Renal cortex interstitium (tissue), 15 donors: ENCODE results near the gene ZNF354C. TPM values are rescaled to one million over a fixed set of nuclear protein-coding genes. Genes with fewer than 3 reads are reported as not detected.
"Not testable (repeated sequence)": the region's sequence is repeated elsewhere in the genome, so short reads cannot be mapped to it uniquely, and the experiment has no call there.

Experiments
- DNase-seq, 11 donors: peaks; one replicate each; pipeline ENCODE4 v3.0.0-alpha.2; 2013; ENCODE audit warnings: low read depth in 9 of 11, low spot score in 4 of 11; ENCODE audit errors: extremely low read depth in 1 of 11
- long read RNA-seq, 16 experiments: transcript quantifications; one replicate each; lab custom pipeline, GENCODE V29; 2026
- polyA plus RNA-seq, 3 donors: library from polyadenylated mRNA; unstranded; fragments of 120-200 nt; gene quantifications; one replicate each; pipeline ENCODE4 v1.2.1, GENCODE V29; 2013; ENCODE audit not compliant: insufficient read length in 3 of 3

Gene ZNF354C
- 10 to 100 TPM; 15.7 to 20.0 (median 17.4) TPM for polyA plus RNA-seq
- long read RNA-seq, donor 1, full-length matches to known transcripts = 4 of 4 reads
- long read RNA-seq, donor 1, partial matches to known transcripts = 0 of 4 reads
- long read RNA-seq, donor 1, other reads (novel, unspliced or antisense) = 0 of 4 reads
- long read RNA-seq, donor 2, full-length matches to known transcripts = 2 of 2 reads
- long read RNA-seq, donor 2, partial matches to known transcripts = 0 of 2 reads
- long read RNA-seq, donor 2, other reads (novel, unspliced or antisense) = 0 of 2 reads
- long read RNA-seq, donor 3, full-length matches to known transcripts = 7 of 7 reads
- long read RNA-seq, donor 3, partial matches to known transcripts = 0 of 7 reads
- long read RNA-seq, donor 3, other reads (novel, unspliced or antisense) = 0 of 7 reads
- long read RNA-seq, donor 4, full-length matches to known transcripts = 4 of 4 reads
- long read RNA-seq, donor 4, partial matches to known transcripts = 0 of 4 reads
- long read RNA-seq, donor 4, other reads (novel, unspliced or antisense) = 0 of 4 reads
- long read RNA-seq, donor 5 = 0 reads
- long read RNA-seq, donor 6, full-length matches to known transcripts = 4 of 4 reads
- long read RNA-seq, donor 6, partial matches to known transcripts = 0 of 4 reads
- long read RNA-seq, donor 6, other reads (novel, unspliced or antisense) = 0 of 4 reads
- long read RNA-seq, donor 7, full-length matches to known transcripts = 3 of 3 reads
- long read RNA-seq, donor 7, partial matches to known transcripts = 0 of 3 reads
- long read RNA-seq, donor 7, other reads (novel, unspliced or antisense) = 0 of 3 reads
- long read RNA-seq, donor 8 = 0 reads
- long read RNA-seq, donor 9 = 0 reads
- long read RNA-seq, donor 10, full-length matches to known transcripts = 2 of 2 reads
- long read RNA-seq, donor 10, partial matches to known transcripts = 0 of 2 reads
- long read RNA-seq, donor 10, other reads (novel, unspliced or antisense) = 0 of 2 reads
- long read RNA-seq, donor 11, full-length matches to known transcripts = 1 of 1 reads
- long read RNA-seq, donor 11, partial matches to known transcripts = 0 of 1 reads
- long read RNA-seq, donor 11, other reads (novel, unspliced or antisense) = 0 of 1 reads
- long read RNA-seq, donor 12, full-length matches to known transcripts = 3 of 3 reads
- long read RNA-seq, donor 12, partial matches to known transcripts = 0 of 3 reads
- long read RNA-seq, donor 12, other reads (novel, unspliced or antisense) = 0 of 3 reads
- long read RNA-seq, donor 13 = 0 reads
- long read RNA-seq, donor 14, full-length matches to known transcripts = 6 of 6 reads
- long read RNA-seq, donor 14, partial matches to known transcripts = 0 of 6 reads
- long read RNA-seq, donor 14, other reads (novel, unspliced or antisense) = 0 of 6 reads
- long read RNA-seq, donor 15, full-length matches to known transcripts = 4 of 4 reads
- long read RNA-seq, donor 15, partial matches to known transcripts = 0 of 4 reads
- long read RNA-seq, donor 15, other reads (novel, unspliced or antisense) = 0 of 4 reads
- long read RNA-seq, donor 16, full-length matches to known transcripts = 11 of 11 reads
- long read RNA-seq, donor 16, partial matches to known transcripts = 0 of 11 reads
- long read RNA-seq, donor 16, other reads (novel, unspliced or antisense) = 0 of 11 reads

DNA sequence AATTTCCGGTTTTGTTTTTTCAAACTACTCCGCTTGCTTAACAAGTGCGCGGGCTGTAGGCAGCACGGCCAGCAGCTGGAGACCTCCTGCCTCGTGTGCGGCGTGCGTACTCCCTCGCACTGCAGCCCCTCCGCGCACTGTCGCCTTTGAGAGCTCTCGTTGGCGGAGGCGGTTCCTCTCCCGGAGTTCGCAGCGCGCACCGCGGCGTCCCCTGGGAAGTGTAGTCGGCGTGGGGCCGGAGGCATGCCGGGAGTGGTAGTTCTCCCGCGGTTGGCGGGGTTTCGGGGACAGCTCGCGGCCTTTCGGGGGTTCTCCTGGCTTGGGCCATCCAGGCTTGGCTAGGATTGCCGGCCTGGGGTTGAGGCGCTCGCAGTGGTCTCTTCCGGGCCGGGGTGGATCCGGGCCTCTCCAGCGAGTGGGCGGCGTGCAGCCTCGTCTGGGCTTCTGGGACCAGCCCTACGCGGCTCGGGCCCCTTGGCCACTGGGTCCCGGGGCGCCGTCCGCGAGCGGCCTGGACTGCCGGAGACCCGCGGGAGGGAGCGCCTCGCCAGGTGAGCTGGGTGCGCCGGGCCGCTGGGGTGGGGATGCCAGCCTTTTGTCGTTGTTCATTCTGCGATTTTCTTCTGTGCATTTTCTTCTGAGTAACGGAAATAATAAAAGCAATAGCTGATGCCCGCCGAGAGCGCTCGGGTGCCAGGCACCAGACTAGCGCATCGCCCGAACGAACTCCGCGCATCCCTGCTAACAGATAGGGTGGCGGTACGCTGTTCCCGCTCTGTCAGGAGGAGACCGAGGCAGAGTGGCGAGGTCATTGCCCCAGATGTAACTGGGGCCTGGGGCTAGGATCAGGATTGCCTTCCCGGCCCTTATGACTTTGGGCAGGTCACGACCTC, at the start of gene ZNF354C:
TSS of gene ZNF354C (plus strand) at position 258 of the 893 bp plus-strand sequence. CDS start 1,696 bp downstream, outside the sequence.
- DNase-seq = peak; percentile 81 to 92 (median 88)

DNA sequence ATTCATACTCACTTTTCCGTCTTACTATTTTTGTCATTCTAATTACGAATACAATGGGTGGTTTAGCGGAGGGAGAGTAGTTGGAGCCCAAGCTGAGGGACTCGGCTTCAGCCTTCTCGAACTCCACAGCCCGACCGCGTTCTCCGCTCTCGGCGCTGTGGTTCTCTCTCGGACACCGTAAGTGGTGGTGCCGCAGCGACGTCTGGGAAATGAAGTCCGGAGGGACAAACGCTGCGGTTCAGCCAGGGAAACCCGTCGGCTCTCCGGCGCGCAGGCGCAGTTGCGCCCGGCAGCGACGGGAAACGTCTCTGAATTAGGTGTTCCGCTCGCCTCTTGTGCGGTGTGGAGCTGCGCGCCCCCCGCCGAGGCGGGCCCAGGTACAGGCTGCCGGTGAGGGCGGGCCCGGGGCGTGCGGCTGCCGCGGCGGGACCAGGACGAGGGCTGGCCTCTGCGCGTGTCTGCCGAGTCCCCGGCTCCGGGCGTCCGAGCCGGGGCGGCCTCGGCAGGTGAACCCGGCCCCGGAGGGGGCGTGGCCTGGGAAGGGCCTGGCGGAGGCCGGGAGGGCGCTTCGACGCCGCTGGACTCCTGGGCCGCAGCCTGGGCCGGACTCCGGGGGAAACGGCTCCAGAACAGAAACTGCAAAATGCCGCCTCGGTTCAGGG, 36.5 kb upstream of the ZNF354C start, which contains the start of gene ZNF879:
TSS of gene ZNF879 (plus strand) at position 277 of the 662 bp plus-strand sequence. CDS start 1,201 bp downstream, outside the sequence.
- peak; percentile 90 to 97 (median 94) for DNase-seq

DNA sequence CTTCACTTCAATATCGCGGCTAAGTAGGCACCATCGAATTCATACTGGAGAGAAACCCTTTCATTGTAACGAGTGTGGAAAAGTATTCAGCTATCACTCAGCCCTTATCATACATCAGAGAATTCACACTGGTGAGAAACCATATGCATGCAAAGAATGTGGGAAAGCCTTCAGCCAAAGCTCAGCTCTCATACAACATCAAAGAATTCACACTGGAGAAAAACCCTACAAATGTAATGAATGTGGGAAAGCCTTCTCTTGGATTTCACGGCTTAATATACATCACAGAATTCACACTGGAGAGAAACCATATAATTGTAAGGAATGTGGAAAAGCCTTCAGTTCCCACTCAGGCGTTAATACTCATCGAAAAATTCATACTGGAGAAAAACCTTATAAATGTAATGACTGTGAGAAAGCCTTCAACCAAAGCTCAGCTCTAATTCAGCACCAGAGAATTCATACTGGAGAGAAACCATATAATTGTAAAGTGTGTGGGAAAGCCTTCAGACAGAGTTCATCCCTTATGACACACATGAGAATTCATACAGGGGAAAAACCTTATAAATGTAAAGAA, 27.1 kb upstream of the ZNF354C start:
- no peak for DNase-seq

DNA sequence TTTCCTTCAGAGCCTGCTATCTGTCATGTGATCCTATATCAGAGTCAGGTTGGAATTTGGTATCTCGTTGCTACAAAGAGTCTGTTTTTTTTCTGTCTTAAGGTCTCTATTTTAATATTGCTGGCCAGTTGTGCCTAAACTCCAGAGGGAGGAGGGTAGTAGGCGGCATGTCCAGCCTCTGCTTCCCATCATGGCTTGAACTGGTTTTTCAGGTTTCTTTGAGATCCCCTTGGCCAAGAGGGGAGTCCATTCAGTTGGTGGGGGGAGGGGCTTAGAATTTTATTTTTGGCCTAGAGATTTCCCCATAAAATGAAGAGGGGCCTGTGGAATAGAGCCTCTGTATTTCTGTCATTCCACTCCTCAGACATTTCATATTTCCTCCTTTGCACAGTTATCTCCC, 15.4 kb upstream of the ZNF354C start:
- DNase-seq = no peak

DNA sequence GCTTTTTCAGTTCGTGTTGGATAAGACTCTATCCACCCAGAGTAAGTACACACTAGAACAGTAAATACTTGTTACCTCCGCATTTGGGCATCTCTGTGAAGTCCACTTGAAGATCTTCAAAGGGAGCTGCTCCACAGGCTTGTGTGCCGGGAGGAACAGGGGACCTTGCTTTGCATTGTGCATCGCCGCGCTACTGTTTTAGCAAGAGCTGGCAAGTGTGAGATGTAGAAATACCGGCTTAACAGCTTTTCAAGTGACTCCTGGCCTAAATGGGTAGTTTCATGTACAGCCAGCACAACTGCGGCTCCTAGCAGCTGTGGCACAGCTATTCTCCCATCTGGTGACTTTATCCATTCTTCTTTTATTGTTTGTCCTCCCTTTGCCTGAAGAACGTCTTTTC, 8.4 kb upstream of the ZNF354C start:
- no peak for DNase-seq

DNA sequence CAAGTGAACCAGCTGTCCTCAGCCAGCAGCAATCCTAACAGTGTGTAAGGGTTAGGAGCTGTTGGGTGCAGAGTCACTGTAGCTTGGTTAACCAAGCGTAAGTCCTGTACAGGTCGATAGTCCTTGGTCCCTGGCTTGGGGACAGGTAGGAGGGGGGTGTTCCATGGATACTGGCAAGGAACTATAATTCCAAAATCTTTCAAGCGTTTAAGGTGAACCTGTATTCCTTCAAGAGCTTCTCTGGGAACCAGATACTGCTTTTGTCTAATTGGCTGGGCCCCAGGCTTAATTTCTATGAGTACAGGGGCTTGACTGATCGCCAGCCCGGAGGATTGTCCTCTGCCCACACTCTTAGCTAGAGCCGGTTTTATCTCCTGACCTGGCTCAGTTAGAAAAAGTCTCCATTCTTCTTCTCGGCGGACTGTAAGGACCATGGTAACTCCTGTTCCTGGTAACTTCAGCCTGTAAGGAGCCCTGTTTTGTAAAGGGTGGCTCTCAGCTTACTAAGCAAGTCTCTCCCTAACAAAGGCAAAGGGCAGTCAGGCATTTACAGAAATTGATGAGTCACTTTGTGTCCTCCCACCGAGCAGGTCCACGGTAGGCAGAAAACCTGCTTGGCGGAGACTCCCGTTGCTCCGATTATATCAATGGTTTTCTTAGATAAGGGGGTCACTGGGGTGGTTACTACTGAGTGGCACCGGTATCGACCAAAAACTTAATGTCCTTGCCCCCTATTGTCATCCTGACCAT, 6.0 kb upstream of the ZNF354C start:
- DNase-seq = no peak

DNA sequence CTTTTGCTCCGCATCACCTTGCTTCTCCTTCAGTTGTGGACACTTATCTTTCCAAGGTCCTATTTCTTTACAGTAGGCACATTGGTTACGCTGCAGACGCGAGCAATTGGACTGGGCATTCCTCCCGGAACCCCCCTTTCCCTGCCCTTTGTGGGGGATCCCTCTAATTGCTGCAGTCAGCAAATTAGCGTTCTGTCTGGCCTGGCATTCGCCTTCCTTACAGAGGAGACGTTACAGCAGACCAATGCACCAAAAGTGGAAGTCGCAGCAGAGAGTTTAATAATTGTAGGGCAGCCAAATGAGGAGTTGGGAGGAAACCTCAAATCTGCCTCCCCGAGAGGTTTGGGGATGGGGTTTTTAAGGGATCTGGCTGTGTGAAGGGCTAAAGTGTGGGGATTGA, 5.3 kb upstream of the ZNF354C start:
- no peak for DNase-seq

DNA sequence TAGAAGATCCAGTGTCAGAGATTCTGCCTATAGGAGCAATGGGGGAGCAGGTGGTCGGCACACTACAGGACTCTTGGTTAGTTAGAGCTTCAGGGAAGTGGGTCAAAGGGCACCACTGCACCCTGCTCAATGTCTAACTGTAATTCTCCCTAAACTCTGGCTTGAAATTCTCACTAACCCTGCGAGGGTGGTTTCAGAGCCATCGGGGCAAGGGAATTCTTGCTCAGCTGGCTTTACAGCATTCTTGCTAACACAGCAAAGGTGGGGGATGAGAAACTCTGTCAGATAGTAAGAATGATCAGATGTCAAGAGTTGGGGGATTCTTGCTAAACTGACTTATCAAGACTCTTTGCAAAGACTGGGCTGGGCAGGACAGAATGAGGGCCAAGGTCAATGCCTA, 4.7 kb upstream of the ZNF354C start:
- DNase-seq = no peak

DNA sequence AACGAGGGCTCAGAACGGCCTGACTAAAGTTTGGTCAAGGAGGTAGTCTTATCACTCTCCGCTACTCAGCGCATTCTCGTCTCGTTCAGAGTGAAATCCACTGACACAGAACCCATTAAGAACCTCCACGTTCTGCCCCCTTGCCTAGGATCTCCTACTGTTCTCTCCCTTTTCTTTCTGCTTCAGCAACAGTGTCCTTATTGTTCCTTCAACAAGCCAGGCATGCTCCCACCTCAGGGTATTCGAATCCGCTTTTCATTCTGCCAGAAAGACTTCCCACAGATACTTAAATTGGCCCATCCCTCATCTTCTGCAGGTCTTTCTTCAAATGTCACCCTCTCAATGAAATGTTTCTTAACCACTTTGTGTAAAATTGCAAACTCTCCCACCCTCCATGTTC, 4.3 kb upstream of the ZNF354C start:
- no peak for DNase-seq

DNA sequence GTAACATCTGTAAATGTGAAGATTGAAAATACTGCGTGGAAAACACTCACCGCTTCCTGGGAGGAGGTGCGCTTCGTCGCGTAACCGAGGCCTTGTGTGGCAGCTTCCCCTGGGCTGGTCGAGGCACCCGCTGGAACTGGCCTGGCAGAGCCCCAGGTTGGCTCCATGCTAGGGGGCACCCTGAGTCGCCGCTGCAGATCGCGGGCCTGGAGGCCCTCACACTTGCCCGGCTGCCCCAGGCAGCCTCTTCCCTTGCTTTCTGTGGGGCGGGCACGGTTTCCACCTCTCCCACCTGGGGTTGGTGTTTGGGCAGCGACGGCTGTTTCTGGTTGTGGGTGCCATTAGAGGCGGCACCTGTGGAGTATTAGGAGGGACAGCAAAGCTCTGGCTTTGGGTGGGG, 852 bp downstream of the ZNF354C start:
- DNase-seq = no peak

DNA sequence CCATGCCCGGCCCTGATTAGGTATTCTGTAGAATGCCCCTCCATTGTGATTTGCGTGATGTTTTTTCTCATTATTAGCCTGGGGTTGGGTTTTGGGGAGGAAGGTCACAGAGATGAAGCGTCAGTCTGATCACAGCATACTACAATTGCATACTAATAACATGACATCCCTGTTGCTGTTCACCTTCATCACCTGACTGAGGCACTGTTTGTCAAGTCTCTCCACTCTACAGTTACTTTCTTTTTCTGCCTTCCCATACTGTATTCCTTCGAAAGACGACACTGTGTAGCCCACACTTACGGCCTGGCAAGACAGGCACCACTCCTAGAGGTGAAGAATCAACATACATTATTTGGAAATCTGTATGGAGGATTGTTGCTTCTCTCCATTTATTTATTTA, 5.5 kb downstream of the ZNF354C start:
- no peak for DNase-seq

DNA sequence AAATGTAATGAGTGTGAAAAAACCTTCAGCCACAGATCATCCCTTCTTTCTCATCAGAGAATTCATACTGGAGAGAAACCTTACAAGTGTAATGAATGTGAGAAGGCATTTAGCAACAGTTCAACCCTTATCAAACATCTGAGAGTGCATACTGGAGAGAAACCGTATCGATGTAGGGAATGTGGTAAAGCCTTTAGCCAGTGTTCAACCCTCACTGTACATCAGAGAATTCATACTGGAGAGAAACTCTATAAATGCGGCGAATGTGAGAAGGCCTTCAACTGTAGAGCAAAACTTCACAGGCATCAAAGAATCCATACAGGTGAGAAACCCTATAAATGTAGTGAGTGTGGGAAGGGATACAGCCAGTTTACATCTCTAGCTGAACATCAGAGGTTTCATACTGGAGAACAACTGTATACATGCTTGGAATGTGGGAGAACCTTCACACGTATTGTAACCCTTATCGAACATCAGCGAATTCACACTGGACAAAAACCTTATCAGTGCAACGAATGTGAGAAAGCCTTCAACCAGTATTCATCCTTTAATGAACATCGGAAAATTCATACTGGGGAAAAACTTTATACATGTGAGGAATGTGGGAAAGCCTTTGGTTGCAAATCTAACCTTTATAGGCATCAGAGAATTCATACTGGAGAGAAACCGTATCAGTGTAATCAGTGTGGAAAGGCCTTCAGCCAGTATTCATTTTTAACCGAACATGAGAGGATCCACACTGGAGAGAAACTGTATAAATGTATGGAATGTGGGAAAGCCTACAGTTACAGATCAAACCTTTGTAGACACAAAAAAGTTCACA, 19.2 kb downstream of the ZNF354C start:
- no peak for DNase-seq

DNA sequence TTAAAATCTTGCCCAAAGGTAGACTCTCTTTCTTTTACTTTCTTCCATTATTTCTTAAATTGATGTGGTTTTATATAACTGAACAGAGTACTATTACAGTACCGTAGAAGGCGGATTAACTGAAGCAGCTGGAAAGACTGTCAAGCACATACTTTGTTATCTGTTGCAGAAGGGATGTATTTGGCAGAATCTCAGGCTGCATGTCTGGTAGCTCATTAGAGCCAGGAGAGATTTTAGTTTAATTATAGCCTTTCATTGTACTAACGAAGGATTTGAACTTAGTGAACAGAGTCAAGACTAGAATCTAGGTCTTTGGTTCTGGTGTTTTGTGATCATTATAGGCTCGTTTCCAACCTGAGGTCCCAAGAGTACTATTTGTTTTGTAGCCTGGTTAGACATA, 20.6 kb downstream of the ZNF354C start:
- DNase-seq = no peak

DNA sequence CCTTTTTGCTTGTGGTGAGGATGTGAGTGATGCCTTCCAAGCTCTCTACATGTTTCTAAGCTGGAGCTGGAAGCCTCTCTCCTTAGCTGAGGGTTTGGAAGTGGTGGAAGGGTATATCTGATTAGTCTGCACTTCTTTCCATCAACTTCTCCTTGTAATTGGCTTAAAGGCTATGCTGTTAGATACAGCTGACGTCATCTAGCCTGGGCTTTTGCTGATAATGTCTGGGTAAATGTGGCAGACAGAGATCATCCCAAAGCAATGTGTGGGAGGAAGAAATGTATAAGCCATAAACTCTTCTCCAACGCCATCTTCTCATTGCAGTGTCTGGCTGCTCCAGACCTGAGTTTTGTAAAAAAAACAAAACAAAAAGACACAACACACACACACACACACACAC, 29.3 kb downstream of the ZNF354C start:
- DNase-seq = no peak

DNA sequence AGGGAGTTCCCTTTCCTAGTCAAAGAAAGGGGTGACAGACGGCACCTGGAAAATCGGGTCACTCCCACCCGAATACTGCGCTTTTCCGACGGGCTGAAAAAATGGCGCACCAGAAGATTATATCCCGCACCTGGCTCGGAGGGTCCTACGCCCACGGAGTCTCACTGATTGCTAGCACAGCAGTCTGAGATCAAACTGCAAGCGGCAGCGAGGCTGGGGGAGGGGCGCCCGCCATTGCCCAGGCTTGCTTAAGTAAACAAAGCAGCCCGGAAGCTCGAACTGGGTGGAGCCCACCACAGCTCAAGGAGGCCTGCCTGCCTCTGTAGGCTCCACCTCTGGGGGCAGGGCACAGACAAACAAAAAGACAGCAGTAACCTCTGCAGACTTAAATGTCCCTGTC, 41.1 kb downstream of the ZNF354C start:
- not testable (repeated sequence) for DNase-seq
